Tibial artery (tissue), 4 donors: Measurements from ENCODE around the gene C11orf24.

Experiments
- DNase-seq, 2 donors: peaks; one replicate each; pipeline ENCODE4 v3.0.0-alpha.2; 2019
- H3K27ac ChIP-seq, 2 donors: fragments of 200-600 bp; sonication (generic) in 1 of 2; 1 replicate in 1 of 2; 2 replicates in 1 of 2; pipeline ENCODE4 v1.5.1; 2018 to 2019; ENCODE audit warnings: mild to moderate bottlenecking in 1 of 2
- H3K27me3 ChIP-seq, 2 donors: fragments of 200-600 bp; sonication (generic) in 1 of 2; one replicate each; pipeline versions ENCODE4 v1.5.1 to v1.6.0; 2016 to 2019
- H3K36me3 ChIP-seq, 3 donors: fragments of 200-600 bp; sonication (generic) in 2 of 3; one replicate each; pipeline ENCODE4 v1.5.1; 2016 to 2019; ENCODE audit warnings: mild to moderate bottlenecking in 2 of 3
- H3K4me1 ChIP-seq, 4 donors: fragments of 200-600 bp; sonication (generic) in 2 of 4; 1 replicate in 3 of 4; 2 replicates in 1 of 4; pipeline ENCODE4 v1.5.1; 2016 to 2019
- H3K4me3 ChIP-seq, 2 donors: fragments of 200-600 bp; sonication (generic) in 1 of 2; 1 replicate in 1 of 2; 2 replicates in 1 of 2; pipeline ENCODE4 v1.5.1; 2018 to 2019; ENCODE audit warnings: mild to moderate bottlenecking in 2 of 2
- H3K9me3 ChIP-seq, 3 donors: fragments of 200-600 bp; sonication (generic) in 1 of 3; one replicate each; pipeline ENCODE4 v1.5.1; 2016 to 2019
- CTCF ChIP-seq, 2 experiments: fragments of 200-600 bp in 1 of 2; fragments of 450-650 bp in 1 of 2; IDR thresholded peaks; one replicate each; pipeline ENCODE4 v1.5.1; 2017 to 2019; ENCODE audit warnings: antibody characterized with exemption in 2 of 2, mild to moderate bottlenecking in 1 of 2, moderate library complexity in 1 of 2
- intact Hi-C: fragments of 100-400 bp; cut with DNase I; formaldehyde crosslinking; loops from one replicate; pipeline ENCODE4 v1.15.0; 2023; ENCODE audit warnings: low total_unique reads

Gene C11orf24

GRCh38 chr11:68313574-68314202, 41.9 kb upstream of the C11orf24 start:
- TF ChIP-seq CTCF (IDR thresholded peaks at IDR 0.05): no peak
- Histone ChIP-seq H3K4me3 (peak overlapping the region; percentile 79 to 82), H3K27me3 (no peaks in the 10 kb centered on the region), H3K27ac (peak overlapping the region; percentile 86 to 89), H3K36me3 (no peaks in the 10 kb centered on the region), H3K9me3 (no peaks in the 10 kb centered on the region), H3K4me1 (peaks cover 5 to 55% (median 36%) of the 10 kb centered on the region in 4 donors)
- DNase-seq: no peak
- intact Hi-C loops: loop anchor here (5.0 kb wide), 1 partner anchor 69 kb away; no protein-coding TSS in a partner anchor

- no peak for DNase-seq
- Histone ChIP-seq H3K4me1 (peaks cover 5 to 50% (median 38%) of the 10 kb centered on the region in 4 donors), H3K27ac (peak overlapping the region; percentile 86 to 89), H3K36me3 (no peaks in the 10 kb centered on the region), H3K27me3 (no peaks in the 10 kb centered on the region), H3K4me3 (peak overlapping the region; percentile 79 to 82), H3K9me3 (no peaks in the 10 kb centered on the region)
- intact Hi-C loops: loop anchor here (5.0 kb wide), 1 partner anchor 69 kb away; no protein-coding TSS in a partner anchor
- TF ChIP-seq CTCF (IDR thresholded peaks at IDR 0.05): no peak
Observed at GRCh38 chr11:68312780-68313573, 41.2 kb upstream of the C11orf24 start.

- no peaks in the 10 kb centered on the region for H3K9me3 ChIP-seq
- no peak for DNase-seq
- no peaks in the 10 kb centered on the region for H3K36me3 ChIP-seq
- no peaks in the 10 kb centered on the region for H3K27me3 ChIP-seq
- peaks cover 5 to 43% (median 33%) of the 10 kb centered on the region in 4 donors for H3K4me1 ChIP-seq
- H3K4me3 ChIP-seq: peak within 1 kb of the TSS; percentile 79 to 82
- no peak for TF ChIP-seq CTCF (IDR thresholded peaks at IDR 0.05)
- H3K27ac ChIP-seq: peak within 1 kb of the TSS; percentile 86 to 89
- intact Hi-C loops: loop anchor here (5.0 kb wide), 1 partner anchor 70 kb away; no protein-coding TSS in a partner anchor
Observed at GRCh38 chr11:68312117-68312779, 40.5 kb upstream of the C11orf24 start, which contains the start of gene LRP5. TSS of gene LRP5 (plus strand) at chr11:68312591. CDS start at chr11:68312715, 124 bp downstream.

- DNase-seq: no peak
- Histone ChIP-seq H3K36me3 (no peaks in the 10 kb centered on the region), H3K27me3 (no peaks in the 10 kb centered on the region), H3K4me3 (peak overlapping the region in 1 of 2 donors; percentile 79), H3K9me3 (no peaks in the 10 kb centered on the region), H3K27ac (peak overlapping the region; percentile 84 to 86), H3K4me1 (peaks cover 0 to 34% (median 25%) of the 10 kb centered on the region in 4 donors)
- TF ChIP-seq CTCF (IDR thresholded peaks at IDR 0.05): no peak
- intact Hi-C loops: loop anchor here (5.0 kb wide), 1 partner anchor 71 kb away; no protein-coding TSS in a partner anchor
Observed at GRCh38 chr11:68311160-68312116, 39.7 kb upstream of the C11orf24 start.
